Activated T-cell treated with anti-CD3 and anti-CD28 coated beads for 4 hours (primary cell): ENCODE measurements around the gene PDIA6.

Experiments used
- DNase-seq: peaks from one replicate; pipeline ENCODE4 v3.0.0-alpha.2; 2020

Gene PDIA6, protein sequence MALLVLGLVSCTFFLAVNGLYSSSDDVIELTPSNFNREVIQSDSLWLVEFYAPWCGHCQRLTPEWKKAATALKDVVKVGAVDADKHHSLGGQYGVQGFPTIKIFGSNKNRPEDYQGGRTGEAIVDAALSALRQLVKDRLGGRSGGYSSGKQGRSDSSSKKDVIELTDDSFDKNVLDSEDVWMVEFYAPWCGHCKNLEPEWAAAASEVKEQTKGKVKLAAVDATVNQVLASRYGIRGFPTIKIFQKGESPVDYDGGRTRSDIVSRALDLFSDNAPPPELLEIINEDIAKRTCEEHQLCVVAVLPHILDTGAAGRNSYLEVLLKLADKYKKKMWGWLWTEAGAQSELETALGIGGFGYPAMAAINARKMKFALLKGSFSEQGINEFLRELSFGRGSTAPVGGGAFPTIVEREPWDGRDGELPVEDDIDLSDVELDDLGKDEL

DNA sequence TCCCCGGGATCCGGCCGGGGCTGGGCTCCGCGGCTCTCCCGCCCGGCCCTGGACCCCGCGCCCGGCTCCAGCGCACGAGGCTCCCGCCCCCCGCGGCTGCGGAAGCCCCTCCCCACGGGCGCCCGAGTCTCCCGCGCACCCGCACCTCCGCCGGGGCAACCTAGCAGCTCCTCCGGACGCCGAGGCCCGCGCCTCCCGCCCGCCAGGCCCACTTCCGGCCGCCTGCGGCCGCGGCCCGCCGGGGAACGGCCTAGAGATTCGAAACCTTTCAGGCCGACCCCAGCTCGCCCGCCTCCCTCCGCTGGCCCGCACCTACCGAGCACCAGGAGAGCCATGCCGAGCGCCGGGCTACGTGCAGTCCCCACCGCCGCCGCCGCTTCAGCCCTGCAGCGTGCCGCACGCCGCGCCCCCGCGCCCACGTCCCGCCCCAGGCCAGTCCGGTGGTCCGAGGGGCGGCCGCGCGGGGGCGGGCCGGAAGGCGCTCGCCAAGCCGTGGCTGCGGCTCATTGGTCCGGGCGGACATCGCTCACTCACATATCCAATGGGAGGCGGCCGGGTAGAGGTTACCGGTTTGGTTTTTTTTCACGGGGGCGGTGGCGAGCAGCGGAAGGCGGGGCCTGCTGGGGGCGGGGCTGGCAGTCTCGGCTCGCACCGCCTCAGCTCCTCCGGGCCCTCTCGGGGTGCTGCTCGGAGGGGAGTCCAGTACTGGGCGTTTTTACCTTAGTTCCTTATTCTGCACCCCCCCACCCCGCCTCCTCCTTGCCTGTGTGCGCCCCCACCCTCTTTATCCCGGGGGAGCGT lies at the start of gene PDIA6:
TSS of gene PDIA6 (minus strand) at position 424 of the 801 bp plus-strand sequence. CDS start at position 335, 89 bp downstream.
- DNase-seq: peak; percentile 92

DNA sequence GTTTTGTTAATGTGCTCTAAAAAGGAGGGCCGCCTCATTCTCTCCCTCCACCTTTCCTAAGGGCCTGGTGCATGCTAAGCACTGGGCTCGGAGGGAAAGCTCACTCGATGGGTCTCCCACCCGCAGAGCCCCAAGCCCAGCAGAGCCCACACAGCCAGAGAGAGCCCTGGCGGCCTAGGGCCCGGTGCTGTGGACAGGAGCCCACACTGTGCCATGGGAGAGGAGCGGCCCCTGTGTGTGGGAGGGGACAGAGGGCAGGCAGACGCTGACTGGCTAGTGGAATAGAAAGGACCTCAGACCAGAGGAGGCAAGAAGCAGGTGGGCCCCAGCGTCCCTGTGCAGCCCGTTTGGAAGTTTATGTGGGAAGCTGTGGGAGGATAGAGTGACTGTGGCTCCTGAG lies 49.7 kb upstream of the PDIA6 start:
- DNase-seq: no peak

DNA sequence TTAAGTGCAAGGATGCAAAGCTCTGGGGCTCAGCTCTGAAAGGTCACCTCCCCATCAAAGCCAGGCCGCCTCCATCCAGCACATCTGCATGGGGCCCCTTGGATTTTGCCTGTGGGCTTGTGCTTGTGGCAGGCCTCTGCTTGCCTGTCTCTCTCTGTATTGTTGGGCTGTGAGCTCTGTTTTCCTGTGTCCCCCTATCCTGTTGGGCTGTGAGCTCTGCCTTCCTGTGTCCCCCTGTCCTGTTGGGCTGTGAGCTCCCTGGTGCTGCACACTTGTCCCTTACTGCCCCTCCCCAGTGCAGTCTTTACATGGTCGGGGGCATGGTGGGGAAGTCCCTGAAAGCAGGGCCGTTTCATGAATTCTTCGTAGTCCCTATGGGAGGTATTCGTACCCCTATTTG lies 49.2 kb upstream of the PDIA6 start:
- no peak for DNase-seq

DNA sequence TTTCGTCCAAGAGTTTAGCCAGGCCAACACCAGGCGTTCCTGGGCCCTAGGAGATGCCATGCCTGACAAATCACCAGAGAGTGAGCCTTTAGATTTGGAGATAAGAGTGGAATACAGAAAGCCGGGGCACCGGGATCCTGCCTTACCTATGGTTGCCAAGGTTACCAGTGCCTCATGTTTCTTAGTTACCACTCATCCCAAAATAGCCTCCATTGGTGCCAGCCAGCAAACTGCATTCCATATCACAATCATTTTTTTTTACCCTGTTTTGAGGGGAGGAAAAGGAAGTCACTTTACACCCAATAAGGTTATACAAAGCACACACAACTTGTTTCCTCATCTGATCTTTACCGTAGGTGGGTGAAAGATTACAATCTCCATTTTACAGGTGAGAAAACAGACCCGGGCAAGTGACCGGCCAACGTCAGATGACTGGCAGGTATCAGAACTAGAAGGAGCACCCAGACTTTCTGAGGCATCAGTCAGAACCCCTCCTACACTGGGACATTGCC lies 48.3 kb upstream of the PDIA6 start:
- no peak for DNase-seq

DNA sequence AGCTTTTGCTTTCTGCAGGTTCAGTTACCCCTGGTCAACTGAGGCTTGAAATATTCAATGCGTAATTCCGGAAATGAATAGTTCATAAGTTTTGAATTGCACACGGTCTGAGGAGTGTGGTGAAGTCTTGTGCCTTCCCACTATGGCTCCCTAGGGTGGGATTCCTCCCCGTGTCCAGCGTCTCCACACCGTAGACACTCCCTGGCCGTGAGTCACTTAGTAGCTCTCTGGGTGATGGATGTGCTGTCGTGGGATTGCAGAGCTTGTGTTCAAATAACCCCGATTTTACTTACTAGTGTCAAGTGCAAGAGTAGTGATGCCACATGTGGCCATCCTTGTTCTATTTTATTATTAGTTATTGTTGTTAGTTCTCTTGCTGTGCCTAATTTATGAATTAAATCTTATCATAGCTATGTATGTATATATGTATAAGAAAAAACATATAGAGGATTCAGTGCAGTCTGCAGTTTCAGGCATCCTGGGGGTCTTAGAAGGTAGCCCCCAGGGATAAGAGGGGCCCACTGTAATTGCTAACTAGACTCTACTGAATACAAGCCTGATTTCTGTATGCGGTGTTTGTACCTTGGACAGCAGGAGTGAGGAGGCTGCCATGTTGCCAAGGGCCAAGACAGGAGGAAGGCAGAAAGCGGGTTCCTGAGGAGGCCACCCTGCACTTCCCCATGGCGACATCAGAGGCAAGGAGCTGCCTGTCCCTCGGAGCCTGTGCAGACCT lies 47.7 kb upstream of the PDIA6 start:
- no peak for DNase-seq

DNA sequence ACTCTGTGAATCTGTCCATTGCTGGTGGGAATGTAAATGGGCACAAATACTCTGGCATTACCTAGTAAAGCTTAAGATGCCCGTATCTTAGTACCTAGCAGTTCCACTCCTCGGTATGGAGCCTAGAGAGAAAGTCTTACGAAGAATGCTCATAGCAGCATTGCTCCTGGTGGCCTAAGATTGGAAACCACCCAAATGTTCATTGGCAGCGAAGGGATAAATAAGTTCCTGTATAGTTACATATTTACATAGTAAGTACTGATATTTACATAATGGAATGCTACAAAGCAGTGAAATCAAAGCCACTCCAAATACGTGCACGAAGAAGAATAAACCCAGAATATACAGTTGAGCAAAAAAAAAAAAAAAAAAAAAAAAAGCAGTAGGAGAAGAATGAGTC lies 46.7 kb upstream of the PDIA6 start:
- no peak for DNase-seq

DNA sequence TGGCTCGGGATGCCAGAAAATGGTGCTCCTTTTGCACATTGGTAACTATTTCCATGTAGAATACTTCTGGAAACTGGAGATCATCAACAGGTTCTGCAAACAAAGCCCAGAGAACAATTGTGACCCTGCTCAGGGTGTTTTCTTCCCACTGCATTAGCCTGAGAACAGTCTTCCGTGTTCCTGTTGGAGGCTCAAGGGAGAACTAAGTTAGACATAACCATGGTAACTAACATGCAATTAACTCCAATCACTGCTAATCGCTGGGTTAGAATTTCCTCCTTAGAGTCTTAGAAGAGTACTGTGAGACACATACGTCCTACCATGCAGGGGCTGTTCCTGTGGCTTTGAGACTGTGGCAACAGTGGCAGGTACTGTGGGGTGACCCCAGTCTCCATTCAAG lies 36.0 kb upstream of the PDIA6 start:
- DNase-seq: no peak

DNA sequence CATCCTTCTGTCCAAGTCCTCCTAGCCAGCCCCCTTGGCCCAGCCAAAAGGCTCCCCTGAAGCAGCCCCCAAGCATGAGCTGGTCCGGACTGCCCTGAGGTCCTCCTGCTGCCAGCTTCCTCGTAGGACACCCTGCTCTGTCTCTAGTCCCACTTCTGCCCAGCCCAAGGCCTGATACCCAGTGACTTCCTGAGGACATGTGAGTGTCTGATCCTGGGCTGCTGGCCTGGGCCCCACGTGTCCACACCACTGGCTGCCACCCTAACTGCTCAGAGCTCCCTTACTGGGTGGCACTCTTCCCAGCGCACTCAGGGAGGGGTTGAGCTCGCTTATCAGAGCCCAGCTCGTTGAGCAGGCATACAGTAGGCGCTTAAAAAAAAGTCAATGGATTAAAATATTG lies 34.4 kb upstream of the PDIA6 start:
- DNase-seq: no peak

DNA sequence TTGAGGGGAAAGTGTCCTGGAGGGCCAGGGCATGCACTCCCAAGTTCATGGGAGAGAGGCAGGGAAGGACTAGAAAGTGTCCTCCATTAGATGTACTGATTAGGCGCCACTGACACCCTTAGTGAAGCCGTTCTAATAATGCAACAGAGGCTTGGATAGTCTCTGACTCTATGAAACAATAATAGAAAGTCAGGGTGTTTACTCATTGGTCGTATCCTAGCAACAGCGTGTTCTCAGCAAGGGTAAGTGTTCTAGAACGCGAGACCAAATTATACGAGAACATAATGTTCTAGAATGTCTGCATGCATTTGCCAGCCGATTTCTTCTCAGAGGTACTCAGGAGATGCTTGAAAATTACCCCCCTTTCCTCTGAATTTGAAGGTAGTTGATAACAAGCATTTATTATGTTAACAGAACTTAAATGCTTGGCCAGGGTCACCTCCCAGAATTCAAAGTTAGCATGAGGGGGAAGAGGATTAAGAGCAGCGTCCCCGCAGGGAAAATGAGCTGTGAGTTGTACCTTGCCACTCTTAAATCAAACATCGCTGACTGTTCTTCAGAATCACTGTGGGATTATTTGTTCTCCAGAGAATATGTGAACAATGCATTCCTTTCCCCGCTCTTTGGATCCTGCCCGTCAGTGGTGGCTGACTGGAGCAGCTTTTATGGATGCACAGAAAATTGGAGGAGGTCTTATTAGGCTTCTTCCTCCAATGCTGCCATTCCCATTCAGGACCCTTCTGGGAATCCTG lies 33.7 kb upstream of the PDIA6 start:
- DNase-seq: no peak

DNA sequence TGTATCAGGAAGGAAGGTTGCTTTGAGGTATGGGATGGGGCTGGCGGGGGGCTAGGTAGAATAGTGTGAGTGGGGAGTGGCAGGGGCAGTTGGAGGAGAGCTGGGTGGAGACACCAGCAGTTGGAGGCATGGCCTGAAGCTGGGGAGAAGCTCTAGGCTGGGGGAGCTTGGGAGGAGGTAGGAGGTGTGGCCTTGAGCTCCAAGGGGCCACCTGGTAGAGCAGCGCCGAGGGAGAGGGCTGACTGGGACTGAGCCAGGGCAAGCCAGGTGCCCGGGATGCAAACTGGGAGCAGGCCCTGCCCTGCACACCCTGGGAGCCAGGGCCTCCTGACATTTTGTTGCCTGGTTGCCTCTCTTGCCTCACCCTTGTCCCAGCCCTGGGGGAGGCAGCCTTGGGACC lies 33.1 kb upstream of the PDIA6 start:
- no peak for DNase-seq

DNA sequence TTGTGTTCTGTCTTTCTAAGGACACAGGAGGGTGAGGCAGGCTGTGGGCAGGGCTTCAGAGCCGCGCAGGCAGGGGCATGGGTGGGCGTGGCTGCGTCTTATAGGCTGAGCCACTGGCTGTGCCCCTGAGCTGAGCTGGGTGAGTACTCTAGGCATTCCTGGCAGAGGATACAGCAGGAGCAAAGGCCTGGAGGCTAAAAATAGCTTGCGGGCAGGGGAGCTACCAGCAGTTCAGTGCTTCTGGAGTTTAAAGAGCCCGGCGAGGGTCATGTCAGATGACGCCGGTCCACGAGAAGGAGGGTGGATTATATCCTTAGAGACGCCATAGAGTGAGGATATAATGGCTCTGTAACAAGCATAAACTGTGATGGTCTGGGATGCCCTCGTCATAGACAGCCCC lies 31.5 kb upstream of the PDIA6 start:
- no peak for DNase-seq

DNA sequence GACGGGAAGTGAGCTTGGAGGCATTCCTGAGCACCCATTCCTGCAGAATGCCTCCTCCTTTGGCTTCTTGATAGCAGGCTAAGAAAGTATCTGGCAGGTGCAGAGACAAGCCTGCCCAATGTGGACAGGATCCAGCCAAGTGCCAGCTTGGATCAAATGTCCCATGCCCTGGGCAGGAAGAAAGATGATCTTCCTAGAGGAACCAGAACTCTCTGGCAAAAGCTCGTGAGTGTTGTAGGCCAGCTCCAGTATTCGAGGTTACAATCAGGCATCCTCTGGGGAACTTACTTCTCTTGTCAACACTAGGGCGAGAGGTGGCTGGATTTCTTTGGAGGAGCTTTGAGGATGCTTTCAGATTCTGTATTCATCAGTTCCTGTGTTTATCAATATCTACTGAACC lies 29.9 kb upstream of the PDIA6 start:
- no peak for DNase-seq

DNA sequence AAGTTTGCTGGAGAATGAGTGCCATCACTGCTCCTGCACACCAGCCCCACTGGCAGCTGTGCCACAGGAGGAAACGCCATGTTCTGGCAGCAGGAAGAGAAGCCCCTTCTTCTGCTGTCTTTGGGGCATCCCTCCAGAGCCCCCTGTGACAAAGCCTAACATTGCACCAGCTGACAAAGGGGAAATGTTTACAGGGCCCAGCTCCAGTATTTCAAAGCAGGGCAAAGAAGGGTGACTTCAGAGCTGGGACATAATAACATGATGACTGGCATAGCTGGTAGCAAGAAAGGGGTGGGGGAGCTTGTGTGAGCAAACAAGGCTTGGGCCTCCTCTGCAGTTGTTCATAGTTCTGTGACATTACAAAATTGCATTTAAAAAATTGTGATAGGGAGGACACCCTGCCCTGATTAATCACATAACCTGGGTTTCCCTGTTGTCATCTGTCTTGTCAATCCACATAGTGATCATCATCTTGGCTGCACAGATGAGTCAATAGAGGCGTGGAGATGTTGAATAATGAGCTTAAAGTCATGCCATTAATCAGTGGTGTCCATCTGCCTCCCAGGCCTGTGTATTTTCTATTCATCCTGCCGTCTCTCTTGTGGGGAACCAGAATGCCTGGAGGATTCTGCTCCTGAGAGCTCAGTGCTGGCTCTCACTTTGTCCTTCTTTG lies 29.1 kb upstream of the PDIA6 start:
- DNase-seq: no peak

DNA sequence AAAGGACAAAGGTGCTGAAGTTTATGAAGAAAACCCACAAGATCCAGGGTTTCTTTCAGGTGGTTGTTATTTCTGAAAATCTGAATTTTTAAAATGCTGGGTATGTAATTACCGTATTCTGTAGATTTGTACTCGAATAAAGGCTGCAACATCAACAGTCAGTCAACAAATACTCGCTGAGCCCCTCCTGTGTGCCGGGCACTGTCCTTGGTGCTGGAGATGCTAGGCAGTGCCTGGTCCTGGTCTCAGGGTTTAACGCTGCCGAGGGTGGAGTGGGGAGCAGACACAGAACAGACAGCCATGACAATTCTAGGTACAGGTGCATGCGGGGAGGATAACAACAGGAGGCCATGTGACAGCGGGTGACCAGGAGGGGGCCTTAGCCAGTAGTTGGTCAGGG lies 27.2 kb upstream of the PDIA6 start:
- DNase-seq: no peak

DNA sequence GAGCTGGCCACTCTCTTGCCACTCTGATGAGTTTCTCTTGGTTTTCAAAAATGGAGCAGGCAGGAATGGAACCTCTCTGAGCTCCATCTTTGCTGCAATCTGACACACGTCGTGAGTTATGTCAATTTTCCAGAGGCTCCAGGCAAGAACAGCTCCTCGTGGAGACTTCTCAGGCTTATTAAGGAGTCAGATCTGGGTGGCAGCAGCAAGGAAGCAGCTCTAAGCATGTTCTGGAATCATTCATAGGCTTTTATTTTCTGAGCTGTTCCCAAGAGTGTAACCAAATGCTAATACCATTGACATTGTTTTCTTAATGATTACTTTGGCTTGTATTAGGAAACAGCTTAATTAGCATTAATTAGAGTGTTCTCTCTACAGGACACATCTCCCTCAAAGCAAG lies 26.1 kb upstream of the PDIA6 start:
- DNase-seq: no peak

DNA sequence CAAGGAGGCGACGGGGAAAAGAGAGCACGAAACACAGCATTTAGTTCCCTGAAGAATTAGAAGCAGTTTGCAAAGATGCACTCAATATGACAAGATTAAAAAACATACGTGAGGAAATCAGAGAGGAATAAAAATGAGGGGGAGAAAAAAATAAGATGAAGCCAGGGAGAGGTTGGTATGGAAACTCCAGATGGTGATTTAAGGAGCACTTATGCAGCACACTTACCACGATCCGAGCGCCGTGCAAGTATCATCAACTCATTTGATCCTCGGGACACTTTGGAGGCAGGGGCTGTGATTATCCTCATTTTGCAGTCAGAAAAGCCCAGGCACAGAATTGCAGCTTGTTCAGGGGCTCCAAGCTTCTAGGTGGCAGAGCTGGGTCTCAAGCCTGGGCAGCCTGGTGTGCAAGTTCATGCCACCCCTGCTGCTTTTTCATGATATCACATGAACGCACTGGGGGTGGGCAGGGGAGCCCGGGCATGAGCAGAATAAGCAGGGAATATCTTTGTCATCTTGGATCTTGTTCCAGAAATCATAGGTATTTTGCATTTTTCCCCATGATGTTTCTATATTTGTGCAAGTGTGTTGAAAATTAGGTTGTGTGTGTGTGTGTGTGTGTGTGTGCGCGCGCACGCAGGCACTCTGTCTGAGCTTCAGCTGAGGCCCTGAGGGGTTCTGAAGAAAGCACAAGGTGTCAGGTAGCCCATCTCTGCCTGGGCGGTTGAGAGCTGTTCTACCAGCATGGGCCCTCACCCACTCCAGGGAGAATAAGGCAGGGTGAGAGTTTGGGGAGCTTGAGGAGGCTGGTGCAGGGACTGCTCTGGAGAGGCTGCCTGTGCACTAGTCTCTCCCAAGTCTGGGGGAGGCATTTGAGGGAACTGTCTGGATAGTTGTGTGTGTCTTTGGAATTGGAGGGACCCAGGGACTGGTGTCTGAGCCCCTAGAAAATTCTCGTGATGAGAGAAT lies 25.0 kb upstream of the PDIA6 start:
- DNase-seq: no peak

DNA sequence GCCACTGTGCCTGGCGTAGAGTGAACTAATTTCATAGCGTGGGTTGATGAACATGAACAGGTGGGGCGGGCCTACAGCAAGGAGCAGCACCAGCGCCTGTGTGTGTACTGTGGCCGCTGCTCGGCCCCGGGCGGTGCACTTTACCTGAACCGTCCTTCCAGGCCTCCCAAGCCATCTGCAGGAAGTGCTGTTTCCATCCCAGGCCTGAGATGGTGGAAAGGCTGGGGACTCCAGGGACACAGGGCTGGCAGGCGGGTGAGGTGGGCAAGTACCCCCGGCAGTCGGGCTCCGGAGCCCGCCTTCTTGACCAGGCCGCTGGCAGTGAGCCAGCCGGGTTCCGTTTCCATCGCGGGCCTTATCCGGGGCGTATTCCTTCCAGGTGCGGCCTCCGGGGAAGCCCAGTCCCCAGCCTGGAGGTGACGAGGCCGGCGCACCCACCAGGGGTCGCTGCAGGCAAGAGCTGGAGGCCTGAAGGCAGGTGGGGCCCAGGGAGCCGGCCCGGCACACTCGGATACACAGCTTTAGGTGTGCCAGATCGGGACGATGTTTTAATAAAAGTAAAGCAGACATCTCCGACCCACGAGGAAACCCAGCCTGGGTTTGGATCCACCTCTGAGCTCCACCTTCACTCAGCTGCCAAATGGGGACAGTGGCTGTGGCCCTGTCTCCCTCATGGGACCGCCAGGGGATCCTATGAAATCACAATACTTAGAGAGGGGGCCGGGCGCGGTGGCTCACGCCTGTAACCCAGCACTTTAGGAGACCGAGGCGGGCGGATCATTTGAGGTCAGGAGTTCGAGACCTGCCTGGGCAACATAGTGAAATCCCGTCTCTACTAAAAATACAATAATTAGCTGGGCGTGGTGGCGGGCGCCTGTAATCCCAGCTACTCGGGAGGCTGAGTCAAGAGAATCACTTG lies 22.7 kb upstream of the PDIA6 start:
- peak; percentile 73 for DNase-seq

DNA sequence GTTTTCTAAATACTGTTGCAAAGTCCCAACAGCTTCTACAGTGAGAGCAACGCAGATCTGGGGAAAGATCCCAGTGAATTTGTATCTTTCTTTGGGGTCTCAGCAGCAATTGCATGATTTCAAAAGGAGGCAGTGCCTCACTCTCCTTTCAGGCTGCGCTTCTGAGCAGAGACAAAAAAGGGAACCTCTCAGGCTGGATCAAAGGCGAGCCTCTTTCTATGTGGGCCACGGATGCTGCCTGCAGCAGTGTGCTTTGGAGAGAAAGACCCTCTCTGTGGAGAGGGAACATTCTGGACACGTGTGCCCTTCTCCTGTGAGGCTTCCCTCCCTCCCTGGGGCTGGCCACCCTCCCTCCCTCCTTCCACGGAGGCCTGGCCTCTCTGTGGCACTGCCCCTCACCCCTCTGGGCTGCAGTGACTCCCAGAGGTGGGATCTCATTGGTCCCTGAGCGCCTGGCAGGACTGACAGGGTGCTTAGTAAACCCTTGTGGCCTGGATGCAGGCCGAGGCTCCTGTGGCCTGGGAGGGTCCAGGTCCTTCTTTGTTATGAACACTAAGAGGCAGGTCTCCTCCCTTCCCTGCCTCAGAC lies 21.6 kb upstream of the PDIA6 start:
- DNase-seq: no peak

DNA sequence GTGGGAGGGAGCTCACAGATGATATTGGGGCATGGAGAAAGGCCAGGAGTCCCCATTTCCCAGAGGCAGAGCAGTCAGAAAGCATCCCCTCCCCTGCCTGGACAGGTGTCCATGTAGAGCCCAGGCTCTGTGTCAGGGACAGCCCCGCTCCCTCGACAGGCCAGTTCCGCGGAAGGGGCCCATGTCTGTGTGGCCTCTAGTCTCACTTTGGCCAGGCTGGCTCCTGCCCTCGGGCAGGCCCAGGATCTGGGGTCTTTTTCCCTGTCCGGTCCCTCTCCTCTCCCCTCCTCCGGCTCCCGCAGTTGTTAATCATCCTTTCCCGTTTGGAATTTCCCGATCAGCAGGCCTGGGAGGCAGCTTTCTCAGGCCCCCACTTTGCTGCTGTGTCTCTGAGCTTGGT lies 20.4 kb upstream of the PDIA6 start:
- DNase-seq: no peak
